GM12801 (cell line): ENCODE results near the gene KLK11.

Experiments used
- TF ChIP-seq, protein P1 (sequence below): IDR thresholded peaks from one replicate; pipeline ENCODE4 v1.5.1; 2011; ENCODE audit warnings: control low read depth; ENCODE audit not compliant: insufficient read length; ENCODE audit errors: extremely low read depth

The KLK11 gene

GRCh38 chr19:51023946-51024345 is 2.5 kb downstream of the KLK11 start:
- TF ChIP-seq, protein P1, sequence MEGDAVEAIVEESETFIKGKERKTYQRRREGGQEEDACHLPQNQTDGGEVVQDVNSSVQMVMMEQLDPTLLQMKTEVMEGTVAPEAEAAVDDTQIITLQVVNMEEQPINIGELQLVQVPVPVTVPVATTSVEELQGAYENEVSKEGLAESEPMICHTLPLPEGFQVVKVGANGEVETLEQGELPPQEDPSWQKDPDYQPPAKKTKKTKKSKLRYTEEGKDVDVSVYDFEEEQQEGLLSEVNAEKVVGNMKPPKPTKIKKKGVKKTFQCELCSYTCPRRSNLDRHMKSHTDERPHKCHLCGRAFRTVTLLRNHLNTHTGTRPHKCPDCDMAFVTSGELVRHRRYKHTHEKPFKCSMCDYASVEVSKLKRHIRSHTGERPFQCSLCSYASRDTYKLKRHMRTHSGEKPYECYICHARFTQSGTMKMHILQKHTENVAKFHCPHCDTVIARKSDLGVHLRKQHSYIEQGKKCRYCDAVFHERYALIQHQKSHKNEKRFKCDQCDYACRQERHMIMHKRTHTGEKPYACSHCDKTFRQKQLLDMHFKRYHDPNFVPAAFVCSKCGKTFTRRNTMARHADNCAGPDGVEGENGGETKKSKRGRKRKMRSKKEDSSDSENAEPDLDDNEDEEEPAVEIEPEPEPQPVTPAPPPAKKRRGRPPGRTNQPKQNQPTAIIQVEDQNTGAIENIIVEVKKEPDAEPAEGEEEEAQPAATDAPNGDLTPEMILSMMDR = no peak

DNA sequence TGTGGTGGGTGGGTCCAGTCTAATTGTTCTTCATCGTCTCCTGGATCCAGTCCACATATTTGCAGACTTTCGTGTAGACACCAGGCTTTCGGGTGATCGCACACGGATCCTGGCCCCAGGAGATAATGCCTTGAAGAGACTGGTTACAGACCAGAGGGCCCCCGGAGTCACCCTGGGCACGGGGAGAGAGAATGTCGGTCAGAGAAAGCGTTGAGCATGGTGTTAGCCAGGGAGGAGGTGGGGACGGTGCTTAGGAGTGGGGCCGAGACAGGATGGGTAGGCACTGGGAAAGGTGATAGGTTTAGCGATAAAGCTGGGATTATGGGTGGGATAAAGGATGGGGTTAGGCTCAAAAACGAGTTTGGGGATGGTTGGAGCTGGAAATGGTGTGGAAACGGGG is 3.9 kb downstream of the KLK11 start:
- TF ChIP-seq, protein P1 = no peak

DNA sequence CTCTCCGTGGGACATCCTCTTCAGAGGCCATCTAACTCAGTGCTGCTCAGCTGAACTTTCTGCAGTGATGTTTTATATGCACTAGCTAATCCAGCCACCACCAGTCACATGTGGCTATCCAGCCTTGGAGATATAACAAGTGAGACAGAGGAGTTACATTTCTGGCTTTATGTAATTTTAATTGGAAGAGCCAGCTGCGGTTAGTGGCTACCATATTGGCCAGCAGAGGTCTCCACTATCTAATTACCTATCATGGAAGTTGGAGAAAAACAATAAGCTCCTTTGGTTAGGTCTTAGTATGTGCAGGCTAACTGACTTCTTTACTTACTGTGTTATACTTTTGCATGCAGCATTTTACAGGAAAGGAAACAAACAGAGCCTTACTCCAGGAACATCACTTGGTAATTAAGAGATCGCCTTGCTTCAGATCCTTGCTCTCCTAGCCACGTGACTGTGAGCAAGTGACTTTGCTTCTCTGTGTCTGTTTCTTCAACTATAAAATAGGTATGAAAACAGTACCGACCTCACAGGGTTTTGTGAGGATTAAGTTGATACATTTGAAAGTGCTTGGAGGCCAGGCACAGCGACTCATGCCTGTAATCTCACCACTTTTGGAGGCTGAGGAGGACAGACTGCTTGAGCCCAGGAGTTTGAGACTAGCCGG is 5.3 kb downstream of the KLK11 start:
- TF ChIP-seq, protein P1 = no peak

GRCh38 chr19:51019544-51019925 is 6.9 kb downstream of the KLK11 start, which contains the start of gene KLK10:
TSS of gene KLK10 (minus strand) at chr19:51019709. CDS start at chr19:51019130, 579 bp downstream.
- TF ChIP-seq, protein P1 = no peak

DNA sequence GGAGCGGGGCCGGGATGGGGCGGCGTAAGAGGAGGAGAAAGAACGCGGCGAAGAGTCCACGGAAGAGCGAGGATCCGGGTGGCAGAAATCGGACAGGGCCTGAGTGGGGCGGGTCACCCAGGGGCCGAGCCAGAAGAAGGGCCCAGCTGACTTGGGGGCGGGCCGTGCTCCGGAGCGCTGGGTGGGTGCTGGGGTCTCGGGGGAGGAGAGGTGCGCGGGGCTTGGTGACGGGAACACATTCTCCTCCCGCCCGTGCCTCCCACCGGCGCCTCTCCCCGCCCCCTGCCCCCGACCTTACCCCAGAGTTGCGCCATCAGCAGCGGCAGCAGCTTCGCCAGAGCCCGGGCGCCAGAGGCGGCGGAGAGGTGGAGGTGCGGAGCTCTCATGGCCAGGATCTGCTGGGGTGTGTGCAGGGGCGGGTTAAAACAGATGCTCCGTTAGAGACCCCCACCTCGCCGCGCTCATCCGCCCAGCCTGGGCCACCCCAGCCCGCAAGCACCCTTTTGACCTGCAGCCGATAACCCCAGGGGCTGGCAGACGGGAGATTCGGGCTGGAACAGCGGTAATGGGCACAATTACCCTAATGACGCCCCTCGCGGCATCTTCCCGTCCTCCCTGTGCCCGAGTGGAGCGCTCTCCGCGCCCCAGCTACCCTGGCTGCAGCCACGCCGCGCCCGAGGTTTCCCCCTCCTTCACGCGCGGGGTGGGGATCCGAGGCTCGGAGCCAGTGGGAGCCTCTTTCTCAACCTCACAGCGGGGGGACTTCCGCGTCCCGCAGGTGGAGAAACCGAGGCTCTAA is 7.5 kb downstream of the KLK11 start:
- TF ChIP-seq, protein P1 = no peak

GRCh38 chr19:51016798-51017683 is 9.4 kb downstream of the KLK11 start:
- TF ChIP-seq, protein P1 = no peak
